NCI-H2196 treated with DMSO at 0.1 percent for 48 hours (cell line): ENCODE data around the gene CRY2.

Experiments
- DNase-seq: peaks from one replicate; lab custom pipeline; 2025; ENCODE audit not compliant: unreplicated experiment; lab: John Stamatoyannopoulos, UW

The CRY2 gene

DNA sequence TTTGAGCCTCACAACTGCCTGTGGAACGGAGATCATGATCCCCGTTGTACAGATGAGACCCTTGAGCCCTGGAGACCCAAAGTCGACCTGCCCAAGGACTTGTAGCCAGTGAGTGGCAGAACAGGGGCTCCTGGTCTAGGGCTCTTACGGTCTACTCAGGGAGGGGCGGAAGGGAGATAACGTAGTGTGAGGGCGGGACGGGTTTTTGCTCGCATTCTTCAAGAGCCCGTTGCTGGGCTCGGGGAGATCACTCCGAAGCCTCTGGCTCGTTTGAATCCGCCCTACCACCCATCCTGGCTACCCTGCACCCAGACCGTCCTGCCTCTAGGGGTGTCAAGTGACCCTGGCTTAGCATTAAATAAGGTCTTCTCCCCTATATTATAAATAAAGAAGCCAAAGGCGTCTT, 639 bp downstream of the CRY2 start:
- no peak for DNase-seq

- DNase-seq, result no peak
These were observed 1.4 kb downstream of the CRY2 start for GRCh38 chr11:45848654-45849081.

GRCh38 chr11:45850446-45850845, 3.2 kb downstream of the CRY2 start:
- DNase-seq, result no peak

DNA sequence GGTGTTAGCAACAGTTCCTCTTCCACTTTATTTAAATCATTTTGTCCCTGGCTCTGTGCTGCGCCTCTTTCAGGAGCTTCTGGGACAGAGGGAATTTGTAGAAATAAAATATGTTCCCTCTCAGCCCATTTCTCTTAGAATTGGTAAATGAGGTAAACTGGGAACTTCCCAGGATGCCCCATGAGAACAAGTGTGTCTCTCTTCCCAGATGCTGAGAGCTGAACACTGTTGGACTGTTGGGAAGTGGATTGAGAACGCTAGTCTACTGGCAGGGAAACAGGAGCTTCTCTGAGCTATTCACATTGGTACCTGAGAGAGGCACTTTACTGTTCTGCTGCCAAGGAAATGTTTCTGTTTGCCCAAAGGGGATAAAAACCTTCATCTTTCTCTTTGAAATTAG, 4.0 kb downstream of the CRY2 start:
- no peak for DNase-seq

DNA sequence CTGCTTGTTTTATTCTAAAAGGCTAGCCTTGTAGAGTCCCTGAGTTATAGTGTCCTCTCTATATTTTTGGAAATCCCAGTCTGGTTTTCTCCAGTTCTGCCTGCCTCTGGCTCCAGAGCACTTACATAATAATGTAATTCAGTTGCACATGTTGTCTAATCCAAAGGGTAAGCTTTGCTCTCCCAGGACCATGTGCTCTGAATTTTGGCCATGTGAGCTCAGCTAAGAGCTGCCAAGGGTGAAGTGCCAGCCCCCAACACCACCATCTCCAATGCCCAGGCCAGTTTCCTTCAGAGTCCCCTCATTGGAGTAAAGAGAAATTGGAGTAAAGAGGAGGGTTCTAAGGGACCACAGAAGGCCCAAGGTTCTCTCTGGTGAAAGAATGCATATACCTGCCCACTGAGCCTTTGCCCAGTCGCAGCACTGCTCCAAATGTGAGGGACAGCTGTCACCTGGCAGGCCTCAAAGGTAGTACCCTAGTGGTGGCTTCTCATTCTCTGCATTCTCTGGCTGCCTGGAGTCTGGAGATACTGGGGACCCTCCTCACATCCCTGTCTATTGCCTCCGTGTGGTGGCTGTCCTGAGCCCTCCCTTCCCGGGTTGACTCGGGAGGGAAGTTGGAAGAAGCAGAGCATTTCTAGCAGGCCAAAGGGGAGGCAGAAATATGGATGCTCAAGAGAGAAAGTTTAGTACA, 4.9 kb downstream of the CRY2 start:
- DNase-seq, result no peak

- no peak for DNase-seq
These were observed 5.4 kb downstream of the CRY2 start for GRCh38 chr11:45852712-45853101.

GRCh38 chr11:45853332-45854219, 6.3 kb downstream of the CRY2 start:
- DNase-seq, result no peak

DNA sequence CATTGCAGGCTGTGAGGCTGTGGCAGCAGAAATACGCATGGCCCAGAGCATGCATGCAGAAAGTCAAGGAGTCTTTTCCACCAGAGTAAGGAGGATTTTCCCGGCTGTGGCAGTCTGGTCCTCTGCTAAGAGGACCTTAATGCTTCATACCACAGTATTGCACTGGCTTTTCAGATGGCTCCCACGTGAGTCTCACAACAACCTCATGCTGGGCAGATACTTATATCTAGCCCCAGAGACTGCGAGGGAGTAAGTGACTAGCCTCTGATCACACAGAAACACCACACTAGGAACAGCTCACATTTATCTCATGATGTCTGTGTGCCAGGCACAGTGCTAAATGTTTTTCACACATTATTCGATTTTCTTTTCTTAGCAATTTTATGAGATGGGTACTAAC, 8.0 kb downstream of the CRY2 start:
- no peak for DNase-seq

GRCh38 chr11:45856044-45856468, 8.8 kb downstream of the CRY2 start:
- no peak for DNase-seq

- peak; percentile 59 for DNase-seq
These were observed 10.7 kb downstream of the CRY2 start for GRCh38 chr11:45857961-45858474.

DNA sequence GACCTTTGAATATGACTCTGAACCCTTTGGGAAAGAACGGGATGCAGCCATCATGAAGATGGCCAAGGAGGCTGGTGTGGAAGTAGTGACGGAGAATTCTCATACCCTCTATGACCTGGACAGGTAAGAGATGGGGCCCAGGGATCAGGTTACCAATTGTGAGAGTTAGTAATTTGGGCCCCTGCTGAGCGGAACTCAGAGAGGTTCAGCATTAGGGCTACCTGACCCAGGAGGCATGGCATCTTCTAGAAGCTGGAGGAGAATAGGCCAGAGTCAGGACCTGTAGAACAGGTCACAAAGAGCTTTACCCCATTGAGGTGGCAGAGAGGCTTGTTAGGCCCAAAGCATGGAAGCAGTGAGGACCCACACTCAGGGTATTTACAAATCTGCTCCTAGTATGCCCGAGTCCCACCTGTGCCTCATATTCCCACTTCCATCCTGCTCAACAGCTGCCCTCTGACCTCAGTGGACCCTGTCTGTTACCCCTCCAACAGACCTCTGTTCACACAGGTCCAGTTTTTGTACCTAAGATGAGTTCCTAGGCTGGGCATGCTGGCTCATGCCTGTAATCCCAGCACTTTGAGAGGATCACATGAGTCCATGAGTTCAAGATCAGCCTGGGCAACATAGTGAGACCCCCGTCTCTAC, 11.6 kb downstream of the CRY2 start:
- DNase-seq, result no peak

DNA sequence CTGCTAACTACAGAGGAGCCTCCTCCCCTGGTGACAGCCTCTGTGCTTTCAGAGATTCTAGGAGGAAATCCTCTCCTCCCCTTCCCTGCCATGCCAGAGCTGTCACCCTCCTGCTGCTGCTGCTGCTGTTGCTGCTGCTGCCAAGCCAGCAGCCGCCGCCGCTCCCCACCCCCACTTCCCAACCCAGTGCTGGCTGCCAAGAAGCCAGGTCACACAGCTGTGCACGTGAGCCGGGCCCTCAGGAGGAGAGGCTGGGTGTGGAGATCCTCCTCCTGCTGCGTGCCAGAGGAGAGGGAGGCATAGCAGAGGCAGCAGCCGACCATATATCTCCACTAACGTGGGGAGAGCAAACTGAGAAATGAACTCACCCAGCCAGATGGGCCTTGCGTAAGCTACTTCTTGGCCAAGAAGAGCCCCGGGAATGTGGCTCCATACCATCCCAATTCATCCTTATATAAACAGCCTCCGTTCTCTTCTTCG, 12.4 kb downstream of the CRY2 start:
- DNase-seq, result peak; percentile 82

GRCh38 chr11:45860348-45860747, 13.1 kb downstream of the CRY2 start:
- no peak for DNase-seq

DNA sequence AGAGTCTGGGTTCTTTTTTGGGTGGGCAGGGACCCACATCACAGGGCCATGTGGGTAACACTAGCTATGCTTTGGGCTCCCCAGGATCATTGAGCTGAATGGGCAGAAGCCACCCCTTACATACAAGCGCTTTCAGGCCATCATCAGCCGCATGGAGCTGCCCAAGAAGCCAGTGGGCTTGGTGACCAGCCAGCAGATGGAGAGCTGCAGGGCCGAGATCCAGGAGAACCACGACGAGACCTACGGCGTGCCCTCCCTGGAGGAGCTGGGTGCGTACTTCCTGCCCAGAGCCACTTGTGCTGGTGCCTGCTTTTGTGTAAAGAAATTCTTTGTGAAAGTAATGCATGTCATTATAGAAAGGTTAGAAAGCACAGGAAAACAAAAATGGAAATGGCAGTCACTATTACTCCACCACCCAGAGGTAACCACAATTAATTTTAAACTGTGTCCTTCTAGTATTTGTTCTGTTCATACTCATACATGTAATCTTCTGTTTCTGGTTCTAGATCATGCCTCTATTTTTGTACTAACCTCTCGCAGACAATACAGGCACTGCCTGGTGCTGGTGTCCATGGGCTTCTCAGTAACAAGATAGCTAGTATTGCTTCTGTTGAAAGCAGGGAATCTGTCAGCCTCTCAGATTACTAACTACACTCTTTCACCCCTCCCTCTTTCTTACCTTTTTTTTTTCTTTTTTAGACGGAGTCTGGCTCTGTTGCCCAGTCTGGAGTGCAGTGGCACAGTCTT, 13.7 kb downstream of the CRY2 start:
- DNase-seq, result no peak

DNA sequence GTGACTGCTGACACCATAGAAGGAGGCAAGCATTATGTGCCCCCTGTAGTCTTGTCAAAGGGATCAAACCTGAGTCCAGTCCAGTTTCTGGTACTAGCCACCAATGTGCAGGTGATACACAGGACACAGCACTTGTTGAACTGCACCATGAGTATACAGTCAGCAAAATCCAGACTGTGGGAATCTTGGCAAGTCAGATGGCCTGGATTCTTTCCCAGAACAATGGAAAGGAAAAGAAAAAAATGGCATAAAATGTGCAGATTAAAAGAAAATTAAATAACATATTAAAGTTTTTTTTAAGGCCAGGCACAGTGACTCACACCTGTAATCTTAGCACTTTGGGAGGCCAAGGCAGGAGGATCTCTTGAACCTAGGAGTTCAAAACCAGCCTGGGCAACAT, 16.8 kb downstream of the CRY2 start:
- no peak for DNase-seq

DNA sequence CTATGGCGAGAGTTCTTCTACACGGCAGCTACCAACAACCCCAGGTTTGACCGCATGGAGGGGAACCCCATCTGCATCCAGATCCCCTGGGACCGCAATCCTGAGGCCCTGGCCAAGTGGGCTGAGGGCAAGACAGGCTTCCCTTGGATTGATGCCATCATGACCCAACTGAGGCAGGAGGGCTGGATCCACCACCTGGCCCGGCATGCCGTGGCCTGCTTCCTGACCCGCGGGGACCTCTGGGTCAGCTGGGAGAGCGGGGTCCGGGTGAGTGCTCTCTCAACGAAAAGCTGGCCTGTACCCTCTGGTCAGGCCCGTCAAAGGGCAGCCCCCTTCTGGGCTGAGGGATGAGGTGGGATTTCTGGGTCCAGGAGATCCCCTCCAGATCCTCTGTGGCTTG, 22.3 kb downstream of the CRY2 start:
- DNase-seq, result no peak

- DNase-seq, result no peak
These were observed 23.4 kb downstream of the CRY2 start for GRCh38 chr11:45870706-45871105.

DNA sequence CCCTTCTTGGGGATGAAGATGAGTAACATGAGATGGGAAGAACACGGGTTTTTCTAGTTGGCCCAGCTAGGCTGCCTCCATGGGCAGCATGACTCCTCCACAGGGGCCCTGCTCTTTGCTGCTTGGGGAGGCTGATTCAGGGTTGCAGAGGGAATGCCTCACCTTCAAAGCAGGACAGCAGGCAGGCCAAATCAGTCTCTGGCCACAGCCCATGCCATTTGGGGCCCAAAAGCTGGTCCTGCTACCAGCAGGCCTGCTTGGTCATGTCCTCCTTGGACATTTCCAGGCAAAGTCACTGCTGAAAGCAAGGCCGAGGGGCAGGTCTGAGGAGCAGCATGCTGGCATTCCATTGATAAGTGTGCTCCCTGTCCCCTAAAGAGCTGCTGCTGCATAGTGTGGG, 24.4 kb downstream of the CRY2 start:
- no peak for DNase-seq

GRCh38 chr11:45872651-45873356, 25.5 kb downstream of the CRY2 start:
- peak; percentile 62 for DNase-seq

GRCh38 chr11:45876401-45876800, 29.1 kb downstream of the CRY2 start:
- no peak for DNase-seq
